AG04450 (cell line): ENCODE results near the gene FAR1. TPM values are rescaled to one million over a fixed set of nuclear protein-coding genes. Genes with fewer than 3 reads are reported as not detected.

ENCODE experiments used
- CTCF ChIA-PET: fragments of 300-600, 350-600 bp; formaldehyde crosslinking; extraction: SDS; loops from one replicate; lab custom pipeline; 2022; ENCODE audit warnings: antibody characterized with exemption, inconsistent platforms; lab: Charles Lee
- POLR2A ChIA-PET: fragments of 350-600 bp; formaldehyde crosslinking; extraction: SDS; loops from one replicate; lab custom pipeline; 2021; ENCODE audit warnings: antibody characterized with exemption, inconsistent platforms; lab: Yijun Ruan, JAX
- DNase-seq: peaks from one replicate; pipeline ENCODE4 v3.0.0-alpha.2; 2011; ENCODE audit warnings: low read depth, low spot score
- H3K27ac ChIP-seq: one replicate; pipeline ENCODE4 v1.5.1; 2012; ENCODE audit warnings: low read depth, low read length, control low read depth
- H3K27me3 ChIP-seq: one replicate; pipeline ENCODE4 v1.6.0; 2012; ENCODE audit warnings: low read length; ENCODE audit not compliant: control insufficient read depth, insufficient read depth
- H3K4me3 ChIP-seq: 2 replicates; pipeline ENCODE4 v1.5.1; 2011; ENCODE audit warnings: mild to moderate bottlenecking, low read depth, low read length, control low read depth
- H3K9me3 ChIP-seq: 2 replicates; pipeline ENCODE4 v1.5.1; 2012; ENCODE audit warnings: low read length; ENCODE audit not compliant: control insufficient read depth, insufficient read depth
- polyA plus RNA-seq: library from polyadenylated mRNA; depleted of rRNA; stranded (reverse); fragments of >200 nt; gene quantifications from 2 replicates; pipeline ENCODE4 v1.2.3, GENCODE V29; 2011
- TF ChIP-seq, protein P1 (sequence below): IDR thresholded peaks from 2 replicates; pipeline ENCODE4 v1.5.1; 2011; ENCODE audit warnings: low read depth, low read length, control low read depth, inconsistent platforms

FAR1 gene
- polyA plus RNA-seq, 1 experiment = 71.7 TPM

- ChIA-PET POLR2A (no interaction called here), CTCF (no interaction called here)
- no peaks in the 10 kb centered on the region for H3K9me3 ChIP-seq
- peaks cover 2% of the 10 kb centered on the region for H3K27me3 ChIP-seq
- H3K27ac ChIP-seq = no peak overlapping the region
- TF ChIP-seq, protein P1, sequence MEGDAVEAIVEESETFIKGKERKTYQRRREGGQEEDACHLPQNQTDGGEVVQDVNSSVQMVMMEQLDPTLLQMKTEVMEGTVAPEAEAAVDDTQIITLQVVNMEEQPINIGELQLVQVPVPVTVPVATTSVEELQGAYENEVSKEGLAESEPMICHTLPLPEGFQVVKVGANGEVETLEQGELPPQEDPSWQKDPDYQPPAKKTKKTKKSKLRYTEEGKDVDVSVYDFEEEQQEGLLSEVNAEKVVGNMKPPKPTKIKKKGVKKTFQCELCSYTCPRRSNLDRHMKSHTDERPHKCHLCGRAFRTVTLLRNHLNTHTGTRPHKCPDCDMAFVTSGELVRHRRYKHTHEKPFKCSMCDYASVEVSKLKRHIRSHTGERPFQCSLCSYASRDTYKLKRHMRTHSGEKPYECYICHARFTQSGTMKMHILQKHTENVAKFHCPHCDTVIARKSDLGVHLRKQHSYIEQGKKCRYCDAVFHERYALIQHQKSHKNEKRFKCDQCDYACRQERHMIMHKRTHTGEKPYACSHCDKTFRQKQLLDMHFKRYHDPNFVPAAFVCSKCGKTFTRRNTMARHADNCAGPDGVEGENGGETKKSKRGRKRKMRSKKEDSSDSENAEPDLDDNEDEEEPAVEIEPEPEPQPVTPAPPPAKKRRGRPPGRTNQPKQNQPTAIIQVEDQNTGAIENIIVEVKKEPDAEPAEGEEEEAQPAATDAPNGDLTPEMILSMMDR = no peak
- DNase-seq = no peak
- H3K4me3 ChIP-seq = no peak overlapping the region
Measured at GRCh38 chr11:13635804-13636203, 32.7 kb upstream of the FAR1 start.

DNA sequence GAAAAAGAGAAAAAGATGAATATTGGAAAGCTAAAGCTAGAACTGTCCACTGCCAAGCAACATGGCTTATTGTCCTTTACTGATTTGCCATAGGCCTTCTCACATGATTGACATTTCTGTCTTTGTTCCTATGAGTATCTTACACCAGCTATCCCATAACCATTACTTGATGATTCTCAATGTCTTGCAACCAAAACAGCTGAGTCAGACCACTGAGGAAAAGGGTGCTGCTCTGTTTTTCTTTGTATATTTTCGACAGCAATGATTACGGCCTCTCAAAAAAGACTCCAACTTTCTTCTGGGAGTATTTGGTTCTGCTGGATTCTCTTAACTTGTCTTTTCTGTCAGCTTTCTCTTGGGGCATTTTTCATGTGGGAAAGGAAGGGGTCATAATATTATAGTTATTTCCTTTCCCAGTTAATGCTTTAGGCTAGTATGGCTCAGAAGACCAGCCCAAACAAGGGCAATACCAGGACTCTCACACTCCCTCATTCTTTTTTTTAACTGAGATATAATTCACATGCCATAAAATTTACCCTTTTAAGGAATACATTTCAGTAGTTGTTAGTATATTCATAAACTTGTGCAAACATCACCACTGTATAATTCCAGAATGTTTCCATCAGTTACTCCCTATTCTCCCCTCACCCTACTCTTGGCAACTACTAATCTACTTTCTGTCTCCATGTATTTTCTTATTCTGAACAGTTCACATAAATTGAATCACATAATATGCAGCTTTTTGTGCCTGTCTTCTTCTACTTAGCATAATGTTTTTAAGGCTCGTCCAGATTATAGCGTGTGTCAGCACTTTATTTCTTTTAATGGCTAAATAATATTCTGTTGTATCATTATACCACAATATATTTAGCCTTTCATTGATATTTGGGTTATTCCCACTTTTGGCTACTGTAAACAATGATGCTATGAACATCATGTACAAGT is 31.1 kb upstream of the FAR1 start:
- Histone ChIP-seq H3K27ac (no peak overlapping the region), H3K9me3 (no peaks in the 10 kb centered on the region), H3K27me3 (peaks cover 2% of the 10 kb centered on the region), H3K4me3 (no peak overlapping the region)
- TF ChIP-seq, protein P1 = no peak
- ChIA-PET POLR2A (no interaction called here), CTCF (no interaction called here)
- no peak for DNase-seq

- no peak for DNase-seq
- TF ChIP-seq, protein P1 = no peak
- ChIA-PET CTCF (no interaction called here), POLR2A (no interaction called here)
- H3K9me3 ChIP-seq = no peaks in the 10 kb centered on the region
- H3K4me3 ChIP-seq = no peak overlapping the region
- H3K27ac ChIP-seq = no peak overlapping the region
- peaks cover 2% of the 10 kb centered on the region for H3K27me3 ChIP-seq
Measured at GRCh38 chr11:13638422-13638821, 30.0 kb upstream of the FAR1 start.

DNA sequence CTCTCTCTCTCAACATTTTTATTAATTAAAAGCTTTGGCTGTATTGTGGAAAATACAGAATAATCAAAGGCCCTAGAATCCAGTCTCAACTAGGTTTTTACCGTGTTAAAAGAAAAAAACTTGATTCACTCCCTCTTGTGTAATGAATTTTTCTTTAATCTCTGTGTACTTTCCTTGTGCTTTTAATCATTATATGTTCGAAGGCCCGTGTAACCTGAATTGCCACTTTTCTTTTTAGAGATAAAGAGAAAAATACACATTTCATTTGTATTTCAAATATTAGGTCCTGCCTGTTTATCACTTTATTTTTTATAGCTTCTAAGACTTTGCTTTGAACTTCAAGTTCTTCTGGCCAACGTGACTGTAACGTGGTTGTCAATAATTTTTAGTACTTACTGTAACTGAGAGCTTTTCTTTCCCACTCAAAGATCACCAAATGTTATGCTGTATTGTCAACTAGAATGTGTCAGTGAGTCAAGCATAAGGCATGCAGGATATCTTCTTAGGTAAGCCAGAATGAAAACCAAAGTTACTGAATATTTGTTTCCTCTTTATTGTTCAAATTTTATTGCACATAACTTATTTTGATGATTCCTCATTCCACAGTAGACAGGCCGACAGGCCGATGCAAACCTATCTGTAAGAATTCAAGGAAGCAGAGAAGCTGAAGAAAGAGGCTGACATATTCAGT is 23.3 kb upstream of the FAR1 start:
- ChIA-PET POLR2A (no interaction called here), CTCF (no interaction called here)
- H3K27ac ChIP-seq = no peak overlapping the region
- H3K4me3 ChIP-seq = no peak overlapping the region
- H3K9me3 ChIP-seq = no peaks in the 10 kb centered on the region
- no peak for DNase-seq
- TF ChIP-seq, protein P1 = no peak
- H3K27me3 ChIP-seq = no peaks in the 10 kb centered on the region

DNA sequence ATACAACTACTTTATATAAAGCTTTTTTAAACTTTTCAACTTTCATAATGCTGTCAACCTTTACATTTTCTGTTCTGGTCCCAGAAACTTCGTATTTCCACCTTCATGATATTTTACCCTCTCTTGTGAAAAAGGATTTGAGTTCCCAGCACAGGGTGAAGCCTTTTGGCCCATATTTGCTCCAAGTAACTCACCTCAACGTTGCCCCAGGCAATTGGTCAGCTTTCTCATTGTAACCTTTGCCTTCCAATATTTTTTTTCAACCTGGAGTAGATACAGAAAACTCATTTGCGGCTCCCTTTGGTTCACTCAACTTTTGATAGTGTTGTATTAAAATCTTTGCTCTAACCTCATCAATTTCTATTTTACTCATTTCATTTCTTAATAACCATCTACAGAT is 21.1 kb upstream of the FAR1 start:
- DNase-seq = no peak
- CTCF ChIA-PET = no interaction called here

More for the DNA sequence above, 21.1 kb upstream of the FAR1 start:
- no peak overlapping the region for H3K4me3 ChIP-seq
- H3K27ac ChIP-seq = no peak overlapping the region
- H3K27me3 ChIP-seq = no peaks in the 10 kb centered on the region
- no peaks in the 10 kb centered on the region for H3K9me3 ChIP-seq
- POLR2A ChIA-PET = no interaction called here
- TF ChIP-seq, protein P1 = no peak
